Cerebellar cortex (tissue), 1 donor: Measurements from ENCODE around the gene TTBK2.

ENCODE experiments used
- DNase-seq: peaks from one replicate; pipeline ENCODE4 v3.0.0-alpha.2; 2015; ENCODE audit warnings: low spot score

Gene TTBK2

DNA sequence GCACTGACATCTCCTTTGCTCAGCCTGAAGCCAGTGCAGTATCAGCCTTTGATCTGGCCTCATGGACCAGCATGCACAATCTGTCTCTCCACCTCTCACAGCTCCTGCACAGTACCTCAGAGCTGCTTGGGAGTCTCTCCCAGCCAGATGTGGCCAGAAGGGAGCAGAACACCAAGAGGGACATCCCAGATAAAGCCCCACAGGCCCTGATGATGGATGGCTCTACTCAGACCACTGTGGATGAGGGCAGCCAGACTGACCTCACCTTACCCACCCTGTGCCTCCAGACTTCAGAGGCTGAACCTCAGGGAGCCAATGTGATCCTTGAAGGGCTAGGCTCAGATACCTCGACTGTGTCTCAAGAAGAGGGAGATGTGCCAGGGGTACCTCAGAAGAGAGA is 228.0 kb downstream of the TTBK2 start:
- DNase-seq: no peak

DNA sequence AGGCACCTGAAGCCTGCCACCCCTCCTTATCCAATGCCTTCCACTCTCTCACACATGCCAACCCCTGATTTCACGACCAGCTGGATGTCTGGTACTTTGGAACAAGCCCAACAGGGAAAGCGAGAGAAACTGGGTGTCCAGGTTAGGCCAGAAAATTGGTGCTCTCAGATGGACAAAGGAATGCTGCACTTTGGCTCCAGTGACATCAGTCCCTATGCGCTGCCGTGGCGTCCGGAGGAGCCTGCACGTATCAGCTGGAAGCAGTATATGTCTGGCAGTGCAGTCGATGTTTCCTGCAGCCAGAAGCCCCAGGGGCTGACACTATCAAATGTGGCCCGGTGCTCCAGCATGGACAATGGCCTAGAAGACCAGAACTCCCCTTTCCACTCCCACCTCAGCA is 228.8 kb downstream of the TTBK2 start:
- DNase-seq: peak; percentile 57

DNA sequence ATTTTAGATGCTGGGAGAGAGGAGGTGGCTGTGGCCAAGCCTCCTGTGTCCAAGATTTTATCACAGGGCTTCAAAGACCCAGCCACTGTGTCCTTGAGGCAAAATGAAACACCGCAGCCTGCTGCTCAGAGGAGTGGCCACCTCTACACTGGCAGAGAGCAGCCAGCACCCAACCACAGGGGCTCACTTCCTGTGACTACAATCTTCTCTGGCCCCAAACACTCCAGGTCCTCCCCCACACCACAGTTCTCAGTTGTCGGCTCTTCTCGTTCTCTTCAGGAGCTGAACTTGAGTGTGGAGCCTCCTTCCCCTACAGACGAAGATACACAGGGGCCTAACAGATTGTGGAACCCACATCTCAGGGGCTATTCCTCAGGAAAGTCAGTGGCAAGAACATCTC is 229.3 kb downstream of the TTBK2 start:
- no peak for DNase-seq
